Ramos (cell line): ENCODE data around the gene SLC45A1.

Experiments
- in situ Hi-C: fragments of 300-500 bp; cut with MboI; formaldehyde crosslinking; loops from one replicate; pipeline ENCODE4 v1.14.3; 2022; ENCODE audit warnings: low sequenced_read_pairs; ENCODE audit not compliant: unreplicated experiment

The SLC45A1 gene

DNA sequence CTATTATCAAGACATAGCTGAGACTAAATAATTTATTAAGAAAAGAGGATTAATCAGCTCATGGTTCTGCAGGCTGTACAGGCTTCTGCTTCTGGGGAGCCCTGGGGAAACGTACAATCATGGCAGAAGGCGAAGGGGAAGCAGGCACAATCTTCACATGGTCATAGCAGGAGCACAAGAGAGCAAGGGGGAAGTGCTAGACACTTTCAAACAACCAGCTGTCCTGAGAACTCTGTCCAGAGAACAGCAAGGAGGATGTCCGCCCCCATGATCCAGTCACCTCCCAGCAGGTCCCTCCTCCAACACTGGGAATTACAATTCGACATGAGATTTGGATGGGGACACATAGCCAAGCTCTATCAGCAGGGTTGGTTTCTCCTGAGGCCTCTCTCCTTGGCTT, 10.3 kb upstream of the SLC45A1 start:
- in situ Hi-C loops, result no loop called here

DNA sequence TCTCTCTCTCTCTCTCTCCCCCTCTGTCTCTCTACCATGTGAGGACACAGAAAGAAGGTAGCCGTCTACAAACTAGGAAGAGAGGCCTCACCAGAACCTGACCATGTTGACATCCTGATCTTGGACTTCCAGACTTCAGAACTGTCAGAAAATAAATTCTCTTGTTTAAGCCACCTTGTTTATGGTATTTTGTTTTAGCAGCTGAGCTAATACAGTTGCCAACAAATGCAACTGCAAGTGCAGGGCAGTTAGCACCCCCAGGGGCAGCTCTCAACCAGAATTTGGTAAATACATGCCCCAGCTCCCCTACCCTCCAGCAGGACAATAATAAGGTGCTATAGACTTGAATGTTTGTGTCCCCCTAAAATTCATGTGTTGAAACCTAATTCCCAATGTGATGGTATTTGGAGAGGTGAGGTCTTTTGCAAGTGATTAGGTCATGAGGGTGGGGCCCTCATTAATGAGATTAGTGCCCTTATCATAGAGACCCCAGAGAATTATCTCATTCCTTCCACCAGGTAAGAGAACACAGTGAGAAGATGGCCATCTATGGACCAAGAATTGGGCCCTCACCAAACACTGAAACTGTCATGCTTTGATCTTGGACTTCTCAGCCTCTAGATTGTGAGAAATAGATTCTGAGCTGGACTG, 6.7 kb upstream of the SLC45A1 start:
- in situ Hi-C loops, result no loop called here

DNA sequence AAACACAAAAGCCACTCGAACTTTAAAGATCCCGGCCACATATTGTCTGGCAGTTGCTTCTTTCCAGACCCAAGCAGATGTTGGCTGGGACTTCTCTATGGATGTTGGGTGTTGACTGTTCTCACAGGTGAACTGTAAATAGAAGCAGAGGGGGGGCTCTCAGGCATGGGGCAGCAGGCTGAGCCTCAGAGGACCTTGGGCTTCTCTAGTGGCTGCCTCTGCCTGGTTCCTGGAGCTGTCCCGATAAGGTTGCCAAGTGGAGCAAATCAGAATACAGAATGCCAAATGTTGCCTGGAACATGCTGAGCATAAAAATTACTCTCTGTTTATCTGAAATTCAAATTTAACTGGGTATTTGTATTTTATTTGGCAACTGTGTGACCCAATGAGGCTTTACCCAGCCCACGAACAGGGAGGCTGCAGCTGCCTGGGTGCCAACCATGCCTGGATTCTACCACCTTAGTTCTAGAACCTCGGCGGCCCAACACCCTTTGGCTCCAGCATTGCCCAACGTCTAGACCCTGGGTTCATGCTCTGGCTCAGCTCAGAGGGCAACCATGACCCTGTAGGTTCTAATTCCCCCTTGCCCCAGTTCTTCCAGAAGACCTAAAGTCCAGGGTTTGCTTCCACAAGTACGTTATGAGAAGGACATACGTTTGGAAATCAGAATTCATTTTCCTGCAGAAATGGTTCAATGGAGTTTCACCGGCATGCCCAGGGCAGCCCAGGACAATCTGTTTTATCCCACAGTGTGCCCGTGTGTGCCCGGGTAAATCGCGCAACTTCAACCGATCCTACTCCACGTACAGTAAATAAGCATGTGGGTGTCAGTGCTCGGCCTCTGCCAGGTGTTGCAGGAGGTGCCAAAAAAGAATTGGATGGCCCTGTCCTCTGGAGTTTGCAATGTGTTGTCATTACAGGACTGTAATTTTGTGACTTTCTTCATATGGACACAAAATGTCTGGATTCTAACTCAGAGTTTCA, 5.4 kb upstream of the SLC45A1 start:
- in situ Hi-C loops, result no loop called here

DNA sequence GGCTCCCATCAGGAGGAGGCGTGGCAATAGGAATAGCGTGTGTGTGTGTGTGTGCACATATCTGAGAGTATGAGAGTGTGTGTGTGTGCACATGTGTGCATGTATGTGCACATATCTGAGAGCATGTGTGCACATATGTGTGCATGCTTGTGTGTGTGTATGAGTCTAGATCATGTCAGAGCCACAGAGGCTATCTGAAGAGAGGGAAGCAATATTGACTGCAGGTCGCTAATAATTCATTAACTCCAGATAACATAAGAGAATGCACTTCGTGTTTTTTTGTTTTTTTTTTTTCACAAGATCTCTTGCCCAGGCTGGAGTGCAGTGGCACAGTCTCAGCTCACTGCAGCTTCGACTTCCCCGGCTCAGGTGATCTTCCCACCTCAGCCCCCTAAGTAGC, 4.7 kb upstream of the SLC45A1 start:
- in situ Hi-C loops, result no loop called here

DNA sequence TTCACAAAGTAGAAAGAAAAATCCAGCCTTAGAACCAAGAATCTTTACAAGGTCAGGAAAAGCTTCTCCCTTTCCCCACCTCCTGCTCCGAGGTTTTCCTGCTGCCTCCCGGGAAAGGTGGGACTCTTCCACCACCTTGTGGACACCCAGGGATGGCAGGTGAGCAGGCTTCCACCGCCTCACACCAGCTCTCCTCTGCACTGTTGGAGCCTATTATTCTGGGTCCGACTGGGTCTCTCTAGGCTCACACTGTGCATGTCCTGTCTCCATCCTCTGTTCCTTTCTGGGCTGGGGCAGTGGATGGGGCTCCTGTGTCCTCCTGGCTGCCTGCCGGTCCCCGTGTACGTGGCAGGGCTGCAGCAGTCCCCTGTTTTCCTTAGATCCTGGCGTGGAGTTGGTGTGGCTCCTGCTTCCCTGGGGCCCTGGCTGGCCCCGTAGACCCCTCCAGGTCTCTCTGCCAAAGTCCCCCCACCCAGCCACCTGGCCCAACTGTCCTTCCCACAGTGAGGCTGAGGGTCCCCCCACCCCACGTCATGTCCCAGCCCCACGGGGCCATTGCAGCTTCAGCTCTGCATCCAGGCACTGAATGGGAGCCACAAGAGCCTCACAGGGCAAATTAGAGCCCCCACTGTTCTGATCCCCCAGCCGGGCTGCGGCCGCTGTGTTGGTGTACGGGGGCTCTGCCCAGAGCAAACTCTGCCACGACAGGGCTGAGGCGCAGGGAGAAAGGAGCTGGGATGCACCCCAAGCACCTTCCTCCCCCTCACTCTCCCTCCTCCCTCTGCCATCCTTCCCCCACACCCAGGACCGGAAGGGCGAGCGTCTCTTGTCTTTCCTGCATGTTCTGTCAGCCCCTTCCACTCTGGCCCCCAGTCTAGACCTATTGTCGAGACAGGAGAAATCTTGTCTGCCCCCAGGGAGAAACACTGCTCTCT, 3.3 kb upstream of the SLC45A1 start:
- in situ Hi-C loops, result no loop called here

DNA sequence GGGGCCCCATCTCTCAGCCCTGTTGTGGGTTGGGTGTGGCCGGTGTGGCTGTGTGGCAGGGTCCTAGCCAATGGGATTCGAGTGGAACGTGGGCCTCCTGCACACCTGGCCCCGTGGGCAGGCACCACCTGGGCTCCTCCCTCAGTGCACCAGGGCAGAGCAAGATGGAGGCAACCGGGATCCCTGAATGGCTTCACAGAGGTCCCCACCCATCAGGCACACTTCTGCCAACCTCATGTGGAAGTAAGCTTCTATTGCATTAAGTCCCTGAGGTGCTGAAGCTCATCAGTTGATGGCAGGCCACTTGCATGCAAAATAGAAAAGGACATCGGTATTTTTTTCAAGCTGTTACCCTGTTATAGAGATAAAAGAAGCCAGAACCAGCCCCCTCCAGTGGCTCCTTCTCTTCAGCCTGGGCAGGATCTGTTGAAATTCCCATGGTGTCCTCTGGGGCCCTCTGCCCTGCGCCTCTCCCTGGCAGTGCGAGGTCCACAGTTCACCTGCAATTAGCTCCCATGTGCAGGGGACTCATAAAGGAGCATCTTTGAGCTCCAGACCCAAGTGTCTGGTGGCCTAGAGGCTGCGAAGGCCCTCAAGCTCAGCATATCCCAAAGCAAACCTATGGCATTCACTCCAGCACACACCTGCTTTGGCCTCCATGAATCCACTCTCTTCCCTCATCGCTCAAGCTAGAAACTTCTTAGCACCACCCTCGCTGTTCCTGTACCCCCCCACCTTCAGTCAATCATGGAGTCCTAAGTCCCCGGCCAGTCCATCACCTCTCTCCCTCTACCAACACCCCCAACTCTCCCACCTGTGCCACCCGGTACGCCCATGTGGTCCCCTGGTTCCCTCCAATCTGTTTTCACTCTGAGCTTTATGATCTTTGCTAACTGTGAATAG, 2.1 kb upstream of the SLC45A1 start:
- in situ Hi-C loops, result no loop called here

DNA sequence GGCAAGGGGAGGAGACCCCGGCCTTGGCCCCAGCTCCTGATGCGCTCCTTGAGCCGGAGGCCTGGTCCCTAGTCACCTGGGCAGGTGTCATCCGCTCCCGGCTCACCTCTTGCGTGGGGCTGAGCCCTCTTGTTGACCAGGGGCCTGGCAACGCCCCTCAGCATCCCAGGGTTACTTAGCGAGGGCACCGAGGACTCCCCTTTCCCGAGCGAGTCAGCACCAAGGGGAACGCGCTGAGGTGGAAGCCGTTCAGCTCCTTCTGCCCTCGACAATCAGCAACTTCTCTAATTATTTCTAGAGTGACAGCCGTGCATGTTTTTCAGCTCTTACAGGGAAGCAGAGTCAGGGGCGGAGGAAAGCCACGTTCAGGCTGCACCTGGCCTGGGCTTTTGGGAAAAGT, 522 bp downstream of the SLC45A1 start:
- in situ Hi-C loops, result no loop called here

DNA sequence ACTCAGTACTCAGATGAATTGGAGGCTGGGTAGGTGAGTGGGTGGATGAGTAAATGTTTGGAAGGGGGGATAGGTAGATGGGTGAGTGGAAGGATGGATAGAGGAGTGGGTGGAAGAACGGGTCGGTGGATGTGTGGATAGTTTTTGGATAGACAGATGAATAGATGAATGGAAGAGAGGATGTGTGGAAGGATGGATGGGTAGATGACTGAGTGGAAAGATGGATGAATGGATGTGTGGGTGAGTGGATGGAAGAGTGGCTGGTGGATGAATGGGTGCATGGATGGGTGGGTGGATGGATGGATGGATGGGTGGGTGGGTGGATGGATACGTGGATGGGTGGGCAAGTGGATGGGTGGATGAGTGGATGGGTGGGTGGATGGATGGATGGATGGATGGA, 3.7 kb downstream of the SLC45A1 start:
- in situ Hi-C loops, result no loop called here

DNA sequence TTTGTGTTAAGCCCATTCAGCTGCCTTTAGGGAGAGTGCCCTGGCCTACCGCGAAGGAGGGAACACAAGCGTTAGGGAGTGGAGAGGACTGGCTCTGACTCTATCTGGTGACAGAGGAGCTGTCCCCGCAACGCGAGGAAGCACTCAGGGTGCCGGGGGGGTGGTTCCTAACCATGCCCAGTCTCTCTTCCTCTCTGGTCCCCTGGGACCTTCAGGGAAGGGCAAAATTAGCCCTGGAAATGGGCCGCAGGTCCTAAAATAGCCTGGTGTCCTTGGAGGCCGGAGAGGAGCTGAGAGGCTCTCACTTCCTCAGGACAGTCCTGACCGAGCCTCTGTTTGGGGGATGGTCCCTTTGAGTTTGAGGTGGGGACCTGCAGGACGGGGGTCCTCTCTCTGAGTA, 5.8 kb downstream of the SLC45A1 start:
- in situ Hi-C loops, result no loop called here

DNA sequence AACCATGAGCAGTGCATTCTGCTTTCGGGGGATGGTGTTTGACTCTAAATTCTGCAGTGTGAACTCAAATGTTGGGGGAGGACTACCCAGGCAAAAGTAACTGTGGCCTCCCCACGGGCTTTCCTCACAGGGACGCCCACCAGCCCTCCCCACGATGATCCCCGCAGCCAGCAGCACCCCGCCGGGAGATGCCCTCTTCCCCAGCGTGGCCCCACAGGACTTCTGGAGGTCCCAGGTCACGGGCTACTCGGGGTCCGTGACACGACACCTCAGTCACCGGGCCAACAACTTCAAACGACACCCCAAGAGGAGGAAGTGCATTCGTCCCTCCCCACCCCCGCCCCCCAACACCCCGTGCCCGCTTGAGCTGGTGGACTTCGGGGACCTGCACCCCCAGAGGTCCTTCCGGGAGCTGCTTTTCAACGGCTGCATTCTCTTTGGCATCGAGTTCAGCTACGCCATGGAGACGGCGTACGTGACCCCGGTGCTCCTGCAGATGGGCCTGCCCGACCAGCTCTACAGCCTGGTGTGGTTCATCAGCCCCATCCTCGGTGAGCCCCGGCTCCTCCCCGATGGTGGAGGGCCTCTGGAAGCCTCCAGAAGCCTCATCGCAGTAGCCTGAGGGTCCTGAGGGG, 6.4 kb downstream of the SLC45A1 start:
- in situ Hi-C loops, result no loop called here

DNA sequence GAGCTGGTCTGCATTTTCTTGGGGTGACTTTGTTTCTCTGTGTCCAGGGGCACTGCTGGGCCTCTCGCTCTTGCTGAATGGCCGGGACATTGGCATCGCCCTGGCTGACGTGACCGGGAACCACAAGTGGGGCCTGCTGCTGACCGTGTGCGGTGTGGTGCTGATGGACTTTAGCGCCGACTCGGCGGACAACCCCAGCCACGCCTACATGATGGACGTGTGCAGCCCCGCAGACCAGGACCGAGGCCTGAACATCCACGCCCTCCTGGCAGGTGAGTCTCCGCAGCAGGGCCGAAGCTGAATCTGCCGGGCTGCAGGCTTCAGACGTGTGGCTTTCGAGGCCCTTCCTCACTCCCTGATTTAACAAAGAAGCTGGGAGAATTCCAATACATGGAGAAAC, 7.9 kb downstream of the SLC45A1 start:
- in situ Hi-C loops, result no loop called here

DNA sequence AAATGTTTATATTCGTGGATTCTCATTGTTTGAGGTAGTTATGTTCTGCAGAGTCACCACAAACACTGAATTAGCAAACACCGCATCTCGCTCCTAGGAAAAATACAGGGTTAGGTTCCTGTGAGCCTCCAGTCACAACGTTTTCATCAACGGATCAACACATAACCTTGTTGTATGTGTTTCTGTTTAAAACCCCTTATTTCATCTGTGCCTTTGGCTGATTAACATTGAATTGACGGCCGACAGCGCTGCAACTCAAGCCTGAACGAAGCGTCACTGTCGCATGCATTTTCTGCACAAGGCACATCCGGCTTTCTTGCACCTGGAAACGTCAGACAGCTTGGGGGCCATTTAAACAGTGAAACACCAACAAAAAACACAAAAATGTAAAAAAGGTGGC, 8.4 kb downstream of the SLC45A1 start:
- in situ Hi-C loops, result no loop called here

DNA sequence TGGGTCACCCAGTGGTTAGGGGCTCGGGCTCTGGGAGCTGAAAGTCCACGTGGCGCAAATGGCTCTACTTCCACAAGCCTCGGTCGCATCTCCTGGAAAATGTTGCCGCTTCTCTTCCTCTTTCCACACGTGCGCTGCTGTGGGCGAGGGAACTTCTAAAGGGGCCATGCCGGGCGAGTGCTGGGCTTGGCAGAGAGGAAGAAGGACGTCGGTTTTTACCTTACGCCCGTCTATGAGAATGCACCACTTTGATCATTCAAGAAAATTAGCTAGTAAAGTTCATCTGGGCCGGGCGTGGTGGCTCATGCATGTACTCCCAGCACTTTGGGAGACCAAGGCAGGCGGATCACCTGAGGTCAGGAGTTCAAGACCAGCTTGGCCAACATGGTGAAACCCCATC, 10.4 kb downstream of the SLC45A1 start:
- in situ Hi-C loops, result no loop called here

DNA sequence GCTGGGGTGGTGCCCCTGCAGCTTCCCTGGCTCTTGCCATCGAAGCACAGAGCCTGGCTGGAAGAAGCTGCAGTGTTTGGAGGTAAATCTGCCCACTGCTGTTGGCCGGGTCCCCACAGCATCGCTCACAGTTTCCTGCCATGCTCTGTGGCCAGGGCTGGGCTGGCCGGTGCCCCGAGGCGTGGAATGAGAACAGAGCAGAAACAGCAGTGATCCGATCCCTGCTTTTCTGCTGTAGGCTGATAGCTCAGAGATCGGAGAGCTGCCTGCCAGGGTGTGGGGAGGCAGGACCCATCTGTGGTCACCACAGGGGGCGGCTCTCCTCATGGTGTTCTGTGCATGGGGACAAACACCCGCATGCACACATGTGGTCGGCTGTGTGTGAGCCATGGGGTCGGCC, 11.5 kb downstream of the SLC45A1 start:
- in situ Hi-C loops, result no loop called here

DNA sequence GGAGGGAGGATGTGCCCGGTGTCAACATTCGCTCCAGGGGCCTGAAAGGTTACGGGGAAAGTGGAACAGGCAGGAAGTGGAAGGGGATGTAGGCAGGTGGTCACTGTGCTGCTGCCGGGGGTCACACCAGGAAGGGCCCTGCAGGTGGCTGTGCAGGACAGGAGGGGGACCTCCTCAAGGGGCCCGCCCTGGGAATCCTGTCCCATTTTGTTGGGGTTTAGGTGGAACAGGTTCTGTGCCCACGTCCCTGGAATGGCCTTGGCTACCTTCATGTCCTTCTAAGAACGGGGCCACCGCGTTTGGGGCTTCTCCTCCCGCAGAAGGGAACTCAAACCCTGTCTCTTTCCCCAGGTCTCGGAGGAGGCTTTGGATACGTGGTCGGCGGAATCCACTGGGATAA, 11.9 kb downstream of the SLC45A1 start:
- in situ Hi-C loops, result no loop called here

DNA sequence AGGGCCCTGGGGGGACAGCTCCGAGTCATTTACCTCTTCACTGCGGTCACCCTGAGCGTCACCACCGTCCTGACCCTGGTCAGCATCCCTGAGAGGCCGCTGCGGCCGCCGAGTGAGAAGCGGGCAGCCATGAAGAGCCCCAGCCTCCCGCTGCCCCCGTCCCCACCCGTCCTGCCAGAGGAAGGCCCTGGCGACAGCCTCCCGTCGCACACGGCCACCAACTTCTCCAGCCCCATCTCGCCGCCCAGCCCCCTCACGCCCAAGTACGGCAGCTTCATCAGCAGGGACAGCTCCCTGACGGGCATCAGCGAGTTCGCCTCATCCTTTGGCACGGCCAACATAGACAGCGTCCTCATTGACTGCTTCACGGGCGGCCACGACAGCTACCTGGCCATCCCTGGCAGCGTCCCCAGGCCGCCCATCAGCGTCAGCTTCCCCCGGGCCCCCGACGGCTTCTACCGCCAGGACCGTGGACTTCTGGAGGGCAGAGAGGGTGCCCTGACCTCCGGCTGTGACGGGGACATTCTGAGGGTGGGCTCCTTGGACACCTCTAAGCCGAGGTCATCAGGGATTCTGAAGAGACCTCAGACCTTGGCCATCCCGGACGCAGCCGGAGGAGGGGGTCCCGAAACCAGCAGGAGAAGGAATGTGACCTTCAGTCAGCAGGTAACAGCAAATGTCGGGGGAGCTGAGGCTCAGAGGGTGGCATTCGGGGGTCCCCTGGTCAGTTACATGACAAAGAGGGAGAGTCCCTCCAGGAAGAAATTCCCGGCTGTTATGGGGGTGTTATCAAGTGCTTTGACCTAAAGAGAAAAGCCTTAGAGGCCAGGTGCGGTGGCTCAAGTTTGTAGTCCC, 12.6 kb downstream of the SLC45A1 start:
- in situ Hi-C loops, result no loop called here

DNA sequence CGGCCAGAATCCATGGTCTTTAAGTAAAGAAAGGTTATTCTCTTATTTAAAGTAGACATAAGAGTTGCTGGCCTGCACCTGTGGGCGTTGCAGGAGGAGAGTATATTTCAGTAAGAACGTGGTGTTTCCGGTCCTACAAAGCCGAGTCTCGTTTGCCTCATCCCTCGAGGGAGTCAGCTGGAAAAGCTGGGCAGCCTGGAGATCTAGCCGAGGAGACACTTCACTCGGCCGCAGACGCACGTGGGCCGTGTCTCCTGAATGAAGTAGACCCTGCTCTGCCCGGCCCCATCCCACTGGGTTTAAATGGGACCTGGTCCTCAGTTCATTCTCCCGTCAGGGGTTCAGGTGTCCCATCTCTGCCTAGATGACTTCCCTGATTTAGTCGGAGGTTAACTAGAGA, 14.9 kb downstream of the SLC45A1 start:
- in situ Hi-C loops, result no loop called here

DNA sequence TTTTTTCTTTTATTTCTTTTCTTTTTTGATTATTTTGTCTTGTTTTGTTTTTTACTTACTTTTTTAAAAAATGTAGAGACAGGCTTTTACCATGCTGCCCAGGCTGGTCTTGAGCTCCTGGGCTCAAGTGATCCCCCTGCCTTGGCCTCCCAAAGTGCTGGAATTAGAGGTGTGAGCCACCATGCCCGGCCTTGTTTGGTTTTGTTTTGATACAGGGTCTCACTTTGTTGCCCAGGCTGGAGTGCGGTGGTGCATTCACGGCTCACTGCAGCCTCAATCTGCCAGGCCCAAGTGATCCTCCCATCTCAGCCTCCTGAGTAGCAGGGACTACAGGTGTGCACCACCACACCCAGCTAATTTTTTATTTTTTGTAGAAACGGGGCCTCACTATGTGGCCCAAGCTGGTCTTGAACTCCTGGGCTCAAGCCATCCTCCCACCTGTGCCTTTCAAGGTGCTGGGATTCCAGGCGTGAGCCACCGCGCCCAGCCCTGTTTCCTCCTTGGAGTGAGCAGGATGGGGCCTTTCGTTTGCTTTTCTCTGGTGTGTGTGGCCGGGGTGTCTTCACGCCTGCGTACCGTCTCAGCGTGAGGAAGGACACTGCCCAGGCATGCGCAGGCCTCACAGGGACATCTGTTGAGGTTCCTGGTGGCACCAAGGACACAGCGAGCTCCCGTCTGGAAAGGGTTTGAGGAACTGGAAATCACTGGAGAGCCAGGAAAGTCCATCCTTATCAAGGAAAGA, 15.5 kb downstream of the SLC45A1 start:
- in situ Hi-C loops, result no loop called here
